ENCODE results near the gene LRRK2. TPM values are rescaled to one million over a fixed set of nuclear protein-coding genes. Genes with fewer than 3 reads are reported as not detected.

LRRK2 gene
- total RNA-seq, 1 donor from 2014 or later = 0.35 TPM

DNA sequence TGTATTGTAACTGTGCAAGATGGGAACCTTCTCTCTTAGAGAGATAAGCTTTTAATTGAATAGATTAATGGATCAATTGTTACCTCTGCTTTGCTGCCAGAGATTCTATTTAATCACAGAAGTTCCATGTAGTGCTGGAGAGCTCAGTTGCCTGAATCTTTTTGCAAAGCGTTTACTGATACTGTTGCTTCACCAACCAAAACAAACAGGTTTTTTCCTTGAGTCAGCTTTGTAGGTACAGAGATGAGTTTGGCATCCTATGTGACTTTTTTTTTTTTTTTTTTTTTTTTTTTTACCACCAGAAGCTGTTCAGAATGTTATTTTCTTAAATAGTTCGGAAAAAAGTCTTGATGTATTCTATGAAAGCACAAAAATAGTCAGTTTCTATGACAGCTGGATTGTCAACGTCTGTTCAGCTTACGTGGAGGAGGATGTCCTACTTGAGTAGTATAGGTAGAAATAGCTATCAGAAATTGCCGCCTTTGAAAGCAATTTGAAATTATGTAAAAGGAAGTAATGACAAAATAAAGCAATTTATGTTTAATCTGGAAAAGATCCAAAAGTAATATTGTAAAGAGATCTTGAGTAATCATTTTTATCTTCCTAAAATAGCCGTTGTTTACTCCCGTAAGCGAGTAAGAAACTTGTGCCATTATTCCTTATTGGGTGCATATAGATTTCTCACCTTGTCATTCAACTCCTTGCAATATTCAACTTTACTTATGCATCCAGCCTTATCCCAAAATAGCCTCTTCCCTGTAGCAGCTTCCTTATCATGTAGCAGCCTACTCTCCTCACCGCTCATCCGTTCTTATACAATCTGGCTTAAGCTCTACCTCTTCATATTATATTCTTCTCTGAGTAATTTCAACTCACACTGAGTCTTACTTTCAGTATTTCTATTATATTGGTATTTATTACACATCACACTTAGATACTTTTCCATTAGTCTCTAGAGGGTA, 5.2 kb downstream of the LRRK2 start:
- Mint-ChIP-seq H3K4me1 (ENCODE audit: low read depth) (peaks cover 5% of the 10 kb centered on the region), H3K27ac (ENCODE audit: unreplicated experiment) (no peak overlapping the region), H3K36me3 (ENCODE audit: low read depth) (no peaks in the 10 kb centered on the region), H3K9me3 (ENCODE audit: low read depth) (peaks cover 2% of the 10 kb centered on the region), H3K27me3 (ENCODE audit: low read depth) (peaks cover 20% of the 10 kb centered on the region), H3K4me3 (ENCODE audit: unreplicated experiment) (no peak overlapping the region)
- no peak for DNase-seq (ENCODE audit: low spot score)
- no peak for TF ChIP-seq CTCF (IDR thresholded peaks at IDR 0.05)

GRCh38 chr12:40232602-40233001, 7.8 kb downstream of the LRRK2 start:
- no peak for DNase-seq (ENCODE audit: low spot score)
- H3K27ac Mint-ChIP-seq (ENCODE audit: unreplicated experiment) = no peak overlapping the region
- H3K27me3 Mint-ChIP-seq (ENCODE audit: low read depth) = peaks cover 7% of the 10 kb centered on the region
- H3K36me3 Mint-ChIP-seq (ENCODE audit: low read depth) = no peaks in the 10 kb centered on the region
- H3K4me1 Mint-ChIP-seq (ENCODE audit: low read depth) = no peaks in the 10 kb centered on the region
- no peaks in the 10 kb centered on the region for H3K9me3 Mint-ChIP-seq (ENCODE audit: low read depth)
- H3K4me3 Mint-ChIP-seq (ENCODE audit: unreplicated experiment) = no peak overlapping the region
- TF ChIP-seq CTCF (IDR thresholded peaks at IDR 0.05) = no peak

DNA sequence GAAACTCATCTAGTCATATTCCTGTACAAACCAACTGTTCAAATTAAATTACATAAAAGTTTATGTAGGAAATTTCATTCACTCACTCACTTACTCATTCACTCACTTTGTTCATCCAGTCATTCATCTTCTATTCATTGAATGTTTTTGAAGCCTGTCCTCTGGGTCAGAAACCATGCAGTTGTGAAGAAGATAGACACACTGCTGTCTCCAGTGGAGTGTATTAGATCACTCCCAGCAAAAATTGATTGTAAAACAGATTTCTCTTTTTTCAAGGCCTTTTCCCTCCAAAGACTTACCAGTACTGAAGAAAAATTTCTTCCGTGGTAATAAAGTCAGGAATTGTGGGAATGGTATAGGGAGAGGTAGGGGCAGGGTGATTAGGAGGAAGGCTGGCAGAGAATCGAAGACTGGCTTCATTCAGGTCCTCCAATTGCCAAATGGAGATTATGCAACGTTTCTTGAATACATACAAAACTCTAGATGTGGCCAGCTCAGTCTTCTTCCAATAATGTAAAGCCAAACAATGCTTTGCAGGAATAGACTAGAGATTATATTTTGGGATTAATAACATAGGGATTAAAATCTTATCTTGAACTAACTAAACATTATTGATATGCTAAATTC, 9.1 kb downstream of the LRRK2 start:
- TF ChIP-seq CTCF (IDR thresholded peaks at IDR 0.05) = no peak
- H3K36me3 Mint-ChIP-seq (ENCODE audit: low read depth) = no peaks in the 10 kb centered on the region

DNA sequence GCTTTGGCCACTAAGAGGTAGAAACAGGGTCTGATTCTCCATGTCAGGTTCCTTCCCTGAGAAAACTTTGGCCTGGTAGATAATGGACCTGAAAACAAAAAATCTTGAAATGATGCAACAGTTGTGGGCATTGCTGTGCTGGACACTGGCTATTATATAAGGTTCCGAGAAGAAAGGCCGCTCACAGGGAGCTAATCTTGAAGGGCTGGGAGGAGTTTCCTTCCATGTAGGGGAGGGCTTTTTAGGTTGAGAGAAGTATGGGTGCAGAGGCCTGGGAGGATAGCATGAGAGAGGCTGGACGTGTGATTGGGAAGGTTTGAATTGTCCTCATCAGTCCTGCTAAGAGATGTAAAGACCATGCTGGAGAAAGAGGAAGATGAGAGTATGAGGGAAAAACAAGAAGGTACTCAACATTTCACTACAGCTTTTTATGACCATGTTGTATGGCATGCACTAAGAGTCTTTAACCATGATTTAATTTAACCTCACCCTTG, 11.6 kb downstream of the LRRK2 start:
- no peaks in the 10 kb centered on the region for H3K9me3 Mint-ChIP-seq (ENCODE audit: low read depth)
- H3K27me3 Mint-ChIP-seq (ENCODE audit: low read depth) = peaks cover 2% of the 10 kb centered on the region
- no peak for DNase-seq (ENCODE audit: low spot score)
- no peak overlapping the region for H3K27ac Mint-ChIP-seq (ENCODE audit: unreplicated experiment)
- TF ChIP-seq CTCF (IDR thresholded peaks at IDR 0.05) = no peak
- H3K4me1 Mint-ChIP-seq (ENCODE audit: low read depth) = no peaks in the 10 kb centered on the region
- no peaks in the 10 kb centered on the region for H3K36me3 Mint-ChIP-seq (ENCODE audit: low read depth)
- no peak overlapping the region for H3K4me3 Mint-ChIP-seq (ENCODE audit: unreplicated experiment)

More for the DNA sequence above, 9.1 kb downstream of the LRRK2 start:
- H3K4me1 Mint-ChIP-seq (ENCODE audit: low read depth) = no peaks in the 10 kb centered on the region
- DNase-seq (ENCODE audit: low spot score) = no peak
- H3K9me3 Mint-ChIP-seq (ENCODE audit: low read depth) = no peaks in the 10 kb centered on the region
- no peak overlapping the region for H3K27ac Mint-ChIP-seq (ENCODE audit: unreplicated experiment)
- no peak overlapping the region for H3K4me3 Mint-ChIP-seq (ENCODE audit: unreplicated experiment)
- peaks cover 2% of the 10 kb centered on the region for H3K27me3 Mint-ChIP-seq (ENCODE audit: low read depth)

GRCh38 chr12:40238266-40238902, 13.6 kb downstream of the LRRK2 start:
- TF ChIP-seq CTCF (IDR thresholded peaks at IDR 0.05) = no peak
- H3K27me3 Mint-ChIP-seq (ENCODE audit: low read depth) = peaks cover 2% of the 10 kb centered on the region
- H3K36me3 Mint-ChIP-seq (ENCODE audit: low read depth) = no peaks in the 10 kb centered on the region
- H3K27ac Mint-ChIP-seq (ENCODE audit: unreplicated experiment) = no peak overlapping the region
- H3K4me3 Mint-ChIP-seq (ENCODE audit: unreplicated experiment) = no peak overlapping the region
- no peaks in the 10 kb centered on the region for H3K9me3 Mint-ChIP-seq (ENCODE audit: low read depth)
- no peaks in the 10 kb centered on the region for H3K4me1 Mint-ChIP-seq (ENCODE audit: low read depth)
- no peak for DNase-seq (ENCODE audit: low spot score)
